HG02798 (cell line): Measurements from ENCODE around the gene DOK6.
A peak's percentile ranks its signal among the peaks of the same experiment; 100 is the strongest.
"Not testable (repeated sequence)": the region's sequence is repeated elsewhere in the genome, so short reads cannot be mapped to it uniquely, and the experiment has no call there.

Experiments
- ATAC-seq: cut with Tn5 transposase; IDR thresholded peaks from one replicate; pipeline ENCODE4 v1.9.1; 2021; ENCODE audit warnings: mild to moderate bottlenecking; ENCODE audit not compliant: unreplicated experiment, poor library complexity

DOK6 gene

DNA sequence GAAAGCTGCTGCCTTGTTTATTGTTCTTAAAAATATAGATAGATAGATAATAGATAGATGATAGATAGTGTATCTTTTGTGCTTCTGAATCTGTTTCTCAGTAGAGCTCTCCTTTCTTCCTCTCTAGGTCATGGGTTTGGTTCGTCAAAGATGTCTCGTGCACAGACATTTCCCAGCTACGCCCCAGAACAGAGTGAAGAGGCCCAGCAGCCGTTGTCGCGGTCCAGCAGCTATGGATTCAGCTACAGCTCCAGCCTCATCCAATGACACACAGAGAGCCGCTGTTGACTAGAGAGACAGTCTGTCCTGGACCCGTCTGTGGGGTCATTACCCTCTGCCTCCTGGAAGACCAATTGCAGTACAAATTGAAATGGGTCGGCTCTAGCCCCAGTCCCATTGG is 440.4 kb downstream of the DOK6 start:
- no peak for ATAC-seq

DNA sequence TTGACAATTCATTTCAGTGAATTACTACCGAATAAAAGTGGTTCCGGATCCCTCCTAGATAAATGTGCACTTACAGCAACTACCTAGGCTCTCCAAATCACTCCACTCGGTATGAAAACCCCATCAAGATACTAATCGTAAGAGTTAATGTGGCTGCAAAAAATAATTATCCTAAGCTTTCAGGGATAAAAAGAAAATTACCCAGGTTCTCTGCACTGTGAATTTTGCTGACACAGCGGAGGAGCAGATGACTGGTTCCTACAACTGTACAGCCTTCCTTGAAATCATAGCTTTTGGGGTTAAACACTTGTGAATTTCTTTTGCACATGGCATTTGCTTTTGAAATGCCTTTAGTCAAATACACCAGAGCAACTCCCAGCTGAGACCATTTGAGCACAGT is 442.3 kb downstream of the DOK6 start:
- no peak for ATAC-seq

DNA sequence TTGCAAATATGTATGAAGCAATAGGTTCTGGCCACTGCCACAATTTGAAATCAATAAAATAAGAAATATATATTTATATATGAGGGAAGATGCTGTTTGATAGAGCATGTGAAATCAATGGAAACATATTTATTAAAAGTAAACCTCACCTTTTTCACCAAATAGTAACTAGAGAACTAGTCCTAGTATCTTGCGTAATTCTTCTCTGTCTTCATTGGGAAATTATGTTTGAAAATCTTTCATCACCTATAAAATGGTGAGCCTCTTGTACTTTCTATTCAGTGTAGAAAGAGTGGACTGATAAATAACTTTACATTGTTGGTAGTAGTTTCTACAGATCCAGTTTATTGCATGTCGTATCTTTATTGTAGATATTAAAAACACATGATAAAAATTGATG is 444.0 kb downstream of the DOK6 start:
- ATAC-seq = no peak

DNA sequence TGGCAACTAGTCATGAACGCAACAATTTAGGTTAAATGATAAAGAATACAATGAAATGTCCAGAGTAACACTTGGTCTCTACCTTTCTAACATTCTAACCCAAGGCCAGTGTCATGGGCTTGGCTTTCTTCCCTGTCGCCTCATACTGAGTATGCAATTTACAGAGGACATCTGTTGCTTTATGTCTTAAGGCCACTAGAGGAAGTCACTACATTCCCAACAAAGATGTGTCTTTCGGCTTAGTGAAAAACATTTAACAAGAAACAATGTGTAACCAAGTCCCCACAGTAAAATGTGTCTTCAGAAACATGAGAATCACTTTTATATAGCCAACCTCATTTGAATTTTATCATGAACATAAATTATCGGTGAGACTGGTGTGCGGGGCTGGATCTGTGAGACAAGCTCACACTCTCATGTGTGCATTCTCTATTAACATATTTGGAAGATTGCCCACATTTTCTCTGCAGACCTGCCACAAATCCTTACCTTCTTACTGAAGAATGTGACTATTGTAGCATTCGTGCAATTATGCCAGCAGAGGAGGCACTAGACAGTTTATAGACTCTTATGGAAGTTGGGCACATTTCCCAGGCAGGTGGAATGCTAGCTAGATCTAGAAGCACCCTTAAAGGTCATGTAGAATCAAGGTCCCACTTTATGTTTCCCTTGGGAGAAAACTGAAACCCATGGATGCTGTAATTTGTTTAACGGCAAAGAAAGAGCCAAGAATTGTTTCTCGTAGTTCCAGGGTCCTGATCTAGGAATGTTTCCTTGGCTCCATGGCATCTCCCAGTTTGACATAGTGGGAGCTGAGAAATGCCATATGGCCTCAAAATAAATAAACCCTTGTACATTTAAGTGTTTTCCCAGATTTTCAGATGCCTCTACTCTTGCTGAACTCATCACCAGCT is 445.2 kb downstream of the DOK6 start:
- no peak for ATAC-seq

DNA sequence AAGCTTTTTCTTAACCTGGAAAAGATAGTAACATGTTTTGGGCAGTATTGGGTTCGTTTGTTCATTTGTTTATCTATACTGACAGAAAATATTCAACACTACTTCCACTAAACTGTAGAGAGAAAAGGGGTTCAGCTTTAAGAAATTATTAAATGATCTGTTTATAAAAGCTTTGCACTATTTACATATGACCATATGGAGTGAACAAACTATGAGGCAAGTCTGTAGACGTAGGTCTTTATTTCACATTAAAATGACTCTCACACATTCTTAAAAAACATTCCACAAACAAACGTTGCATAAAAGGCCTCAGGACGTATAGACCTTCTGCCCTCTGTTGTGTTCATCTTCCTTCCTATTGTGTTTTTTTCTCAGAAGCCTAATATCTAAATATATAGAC is 452.4 kb downstream of the DOK6 start:
- ATAC-seq = no peak

DNA sequence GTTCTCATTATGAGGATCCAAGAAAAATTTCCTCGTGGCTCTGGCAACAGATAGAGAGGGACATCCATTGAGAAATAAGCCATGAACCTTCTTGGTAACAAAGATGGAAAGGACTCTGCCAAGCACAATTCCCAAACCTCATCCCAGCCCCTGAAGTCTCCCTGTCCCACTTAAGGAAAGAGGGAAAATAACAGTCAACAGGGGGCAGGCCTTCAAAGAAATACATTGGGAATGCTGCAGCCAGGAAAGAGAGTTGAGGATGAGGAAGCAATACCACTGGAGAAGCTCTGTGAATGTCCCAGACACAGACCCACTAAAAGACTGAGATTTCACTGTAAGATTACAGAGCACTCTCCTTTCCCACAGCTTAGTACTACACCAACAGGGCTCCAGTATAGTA is 453.8 kb downstream of the DOK6 start:
- no peak for ATAC-seq

DNA sequence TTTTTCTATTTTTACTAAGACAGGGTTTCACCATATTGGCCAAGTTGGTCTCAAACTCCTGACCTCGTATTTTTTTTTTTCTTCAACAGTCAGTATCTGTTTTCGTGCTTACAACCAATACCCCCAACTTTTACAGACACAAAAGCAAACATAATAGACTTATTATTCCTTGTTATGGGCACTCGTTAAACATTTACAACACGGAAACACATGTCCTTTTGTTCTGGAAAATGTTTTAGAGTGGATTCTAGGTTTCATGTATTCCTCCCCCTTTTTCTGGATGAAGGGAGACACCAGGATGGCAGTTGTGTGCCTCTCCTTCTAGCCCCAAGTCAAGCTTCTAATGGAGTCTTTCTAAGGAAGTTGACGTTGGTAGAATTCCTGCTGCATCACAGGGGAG is 458.2 kb downstream of the DOK6 start:
- no peak for ATAC-seq

DNA sequence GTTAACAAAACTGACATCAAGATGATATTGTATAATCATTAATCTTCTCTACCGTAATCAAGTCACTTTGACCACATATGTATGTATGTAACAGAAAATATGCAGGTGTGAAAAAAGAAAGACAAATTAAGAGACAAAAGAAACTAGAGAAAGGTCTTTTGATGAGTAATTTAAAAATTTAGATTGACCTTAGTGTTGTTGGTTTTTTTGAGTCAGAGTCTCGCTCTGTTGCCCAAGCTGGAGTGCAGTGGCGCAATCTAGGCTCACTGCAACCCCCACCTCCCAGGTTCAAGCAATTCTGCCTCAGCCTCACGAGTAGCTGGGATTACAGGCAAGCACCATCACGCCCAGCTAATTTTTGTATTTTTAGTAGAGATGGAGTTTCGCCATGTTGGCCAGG is 464.1 kb downstream of the DOK6 start:
- ATAC-seq = peak; percentile 82

DNA sequence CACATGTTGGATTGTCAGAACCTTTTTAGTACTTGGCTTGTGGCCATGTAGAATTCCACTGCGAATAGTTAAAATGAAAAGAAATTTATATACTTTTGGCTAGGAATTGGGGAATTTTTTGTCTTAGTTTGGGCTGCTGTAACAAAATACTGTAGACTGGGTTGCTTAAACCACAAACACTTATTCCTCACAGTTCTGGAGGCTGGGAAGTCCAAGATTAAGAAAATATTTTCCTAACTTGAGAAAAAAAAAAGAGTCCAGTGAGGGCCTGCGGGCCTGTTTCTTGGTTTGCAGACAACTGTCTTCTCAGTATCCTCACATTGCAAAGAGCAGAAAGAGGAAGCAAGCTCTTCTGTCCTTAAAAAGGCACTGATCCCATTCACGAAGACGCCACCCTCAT is 465.1 kb downstream of the DOK6 start:
- no peak for ATAC-seq

DNA sequence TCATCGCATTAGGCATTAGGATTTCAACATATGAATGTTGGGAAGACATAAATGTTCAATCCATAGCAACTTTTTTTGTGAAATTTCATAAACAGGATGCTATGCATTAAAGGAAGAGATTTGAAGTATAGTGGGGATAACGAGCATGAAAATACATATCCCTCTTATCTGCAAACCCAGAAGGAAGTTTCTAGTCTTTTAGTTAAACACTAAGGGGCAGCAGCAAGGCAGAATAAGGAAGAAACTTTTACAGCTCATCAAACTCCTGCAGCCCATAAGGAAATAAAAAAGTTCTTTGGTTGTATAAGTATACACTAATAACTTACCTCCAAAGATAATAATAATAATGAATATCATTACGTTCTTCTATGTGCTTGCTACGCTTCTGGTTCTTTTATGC is 465.5 kb downstream of the DOK6 start:
- ATAC-seq = no peak

DNA sequence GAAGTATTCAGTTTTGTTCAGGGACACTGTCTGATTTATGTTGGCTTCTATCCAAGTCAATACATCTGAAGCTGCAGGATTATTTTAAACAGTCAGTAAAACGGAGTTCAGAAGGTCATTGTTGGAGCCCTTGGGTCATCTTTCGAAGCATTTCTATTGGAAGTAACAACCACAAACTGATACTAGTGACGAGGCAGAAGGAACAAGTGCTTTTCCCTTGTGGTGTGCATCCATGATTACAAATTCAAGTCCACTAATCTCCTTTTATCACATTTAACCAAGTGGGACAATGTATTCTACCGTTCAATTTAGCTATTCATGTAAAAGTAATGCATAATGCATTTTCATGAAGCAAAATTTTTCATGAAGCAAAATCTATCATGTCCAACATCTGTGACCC is 470.0 kb downstream of the DOK6 start:
- no peak for ATAC-seq

DNA sequence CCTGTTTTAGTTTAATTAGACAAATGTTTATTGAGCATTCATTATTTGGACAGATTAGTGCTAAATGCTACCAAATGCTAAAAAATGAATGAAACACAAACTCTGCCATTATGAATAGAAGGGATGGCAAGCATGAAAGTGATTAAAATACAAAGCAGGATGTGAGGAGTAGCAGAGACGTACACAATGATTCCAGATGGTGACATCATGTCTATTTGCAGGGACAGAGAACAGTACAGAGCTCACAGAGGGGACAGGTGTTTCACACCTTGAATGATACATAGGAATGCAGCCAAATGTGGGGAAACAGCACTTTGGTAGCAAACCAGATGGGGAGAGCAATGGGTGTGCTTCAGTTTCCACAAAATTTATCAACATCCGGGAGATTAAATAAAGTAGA is 470.7 kb downstream of the DOK6 start:
- no peak for ATAC-seq

DNA sequence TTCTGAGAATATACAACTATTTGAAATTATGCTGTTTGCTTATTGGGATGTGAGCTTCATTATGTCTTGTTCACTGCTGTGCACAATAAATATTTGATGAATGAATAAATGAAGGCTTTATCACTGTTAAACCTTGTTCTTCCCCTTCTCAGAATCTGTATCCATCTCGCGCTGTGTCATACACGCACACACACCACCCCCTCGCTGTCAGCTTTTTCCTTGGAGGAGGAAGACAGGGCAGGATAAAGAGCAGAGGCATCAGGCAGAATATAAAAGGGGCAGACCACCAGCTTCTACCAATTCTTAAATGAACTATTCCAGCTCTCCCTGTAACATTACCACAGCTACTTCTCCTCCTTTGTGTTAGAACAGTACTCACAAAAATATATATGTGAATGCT is 472.0 kb downstream of the DOK6 start:
- ATAC-seq = no peak

DNA sequence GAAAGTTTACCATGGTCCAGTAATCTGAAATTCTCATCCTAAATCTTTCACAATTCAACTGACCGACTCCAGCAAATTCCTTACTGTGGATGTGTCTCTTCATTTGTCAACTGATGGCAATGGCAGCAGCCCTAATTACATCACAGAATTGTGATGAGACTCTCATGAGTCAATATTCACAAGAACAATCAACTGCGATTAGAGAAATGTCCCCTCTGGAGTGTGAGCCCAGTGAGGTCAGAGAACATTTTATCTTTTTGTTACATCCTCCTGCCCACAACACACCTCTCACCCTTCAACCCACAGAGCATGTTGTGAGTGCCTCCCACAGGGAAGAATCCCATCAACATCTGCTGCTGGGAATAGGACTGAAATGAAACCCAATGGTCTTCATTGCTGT is 473.4 kb downstream of the DOK6 start:
- ATAC-seq = no peak

DNA sequence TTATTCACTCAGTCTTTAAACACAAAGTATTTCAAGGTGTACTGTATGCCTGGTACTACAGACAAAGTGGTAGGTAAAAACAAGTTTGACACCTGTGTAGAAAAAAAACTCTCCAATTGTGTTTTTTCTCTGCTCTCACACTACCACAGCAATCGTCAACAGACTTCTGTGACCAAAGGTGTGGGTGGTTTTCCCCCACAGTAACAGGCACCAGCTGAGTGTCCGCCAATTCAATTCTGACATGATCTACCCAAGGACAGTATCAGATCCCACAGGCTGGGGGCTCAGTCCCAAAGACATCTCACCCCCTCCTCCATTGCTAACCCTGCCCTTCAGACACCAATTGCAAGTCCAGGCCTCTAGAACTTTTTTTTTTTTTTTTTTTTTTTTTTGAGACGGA is 475.8 kb downstream of the DOK6 start:
- no peak for ATAC-seq

DNA sequence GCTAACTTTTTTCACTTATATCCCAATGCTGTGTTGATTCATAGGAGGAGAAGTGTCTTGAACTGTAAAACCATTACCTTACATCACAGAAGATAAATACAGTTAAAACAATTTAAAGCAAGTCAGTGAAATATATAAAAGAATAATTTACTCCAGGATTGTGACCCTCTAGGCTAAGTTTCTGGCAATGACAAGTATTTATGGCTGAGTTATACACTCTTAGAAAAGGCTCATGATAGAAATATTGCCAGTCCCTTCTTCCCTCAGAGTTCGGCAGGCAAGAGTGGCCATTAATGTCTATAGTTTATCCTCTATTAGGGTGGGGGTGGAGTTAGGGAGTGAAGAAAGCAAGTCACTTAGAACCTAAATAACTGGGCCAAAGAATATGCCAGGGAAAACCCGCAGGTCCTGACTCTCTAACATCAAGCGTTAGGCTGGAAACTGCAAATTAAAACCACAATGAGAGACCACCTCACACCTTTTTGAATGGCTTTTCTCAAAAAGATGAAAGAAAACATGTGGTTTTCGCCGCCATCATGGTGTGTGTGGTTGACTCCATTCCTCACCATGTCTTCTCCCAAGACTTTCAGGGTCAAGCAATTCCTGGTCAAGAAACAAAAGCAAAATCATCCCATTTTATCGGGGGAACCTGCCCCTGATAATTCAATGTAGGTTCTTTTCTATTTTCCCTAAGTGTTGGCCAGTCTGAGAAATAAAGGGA is 477.7 kb downstream of the DOK6 start:
- no peak for ATAC-seq

DNA sequence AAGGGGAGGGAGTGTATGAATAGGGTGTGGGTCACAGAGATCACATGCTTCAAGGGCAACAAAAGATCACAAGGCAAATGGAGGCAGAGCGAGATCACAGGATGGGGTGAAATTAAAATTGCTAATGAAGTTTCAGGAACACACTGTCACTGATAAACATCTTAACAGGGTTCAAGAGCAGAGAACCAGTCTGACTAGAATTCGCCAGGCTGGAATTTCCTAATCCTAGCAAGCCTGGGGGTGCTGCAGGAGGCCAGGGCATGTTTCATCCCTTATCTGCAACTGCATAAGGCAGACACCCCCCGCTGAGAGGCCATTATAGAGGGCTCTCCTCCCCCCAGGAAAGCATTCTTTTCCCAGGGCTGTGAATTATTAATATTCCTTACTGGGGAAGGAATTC is 478.4 kb downstream of the DOK6 start:
- not testable (repeated sequence) for ATAC-seq

DNA sequence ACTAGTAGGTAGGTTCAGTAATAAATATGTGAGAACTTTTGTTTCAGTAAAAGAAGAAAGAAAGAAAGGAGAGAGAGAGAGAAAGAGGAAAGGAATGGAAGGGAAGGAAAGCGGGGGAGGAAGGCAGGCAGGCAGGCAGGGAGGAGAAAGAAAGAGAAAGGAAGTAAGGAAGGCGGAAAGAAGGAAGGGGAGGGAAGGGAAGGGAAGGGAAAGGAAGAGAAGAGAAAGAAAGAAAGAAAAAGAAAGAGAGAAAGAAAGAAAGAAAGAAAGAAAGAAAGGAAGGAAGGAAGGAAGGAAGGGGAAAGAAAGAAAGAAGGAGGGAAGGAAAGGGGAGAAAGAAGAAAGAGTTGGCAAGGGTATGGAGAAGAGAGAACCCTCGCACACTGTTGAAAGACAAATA is 479.4 kb downstream of the DOK6 start:
- ATAC-seq = no peak

DNA sequence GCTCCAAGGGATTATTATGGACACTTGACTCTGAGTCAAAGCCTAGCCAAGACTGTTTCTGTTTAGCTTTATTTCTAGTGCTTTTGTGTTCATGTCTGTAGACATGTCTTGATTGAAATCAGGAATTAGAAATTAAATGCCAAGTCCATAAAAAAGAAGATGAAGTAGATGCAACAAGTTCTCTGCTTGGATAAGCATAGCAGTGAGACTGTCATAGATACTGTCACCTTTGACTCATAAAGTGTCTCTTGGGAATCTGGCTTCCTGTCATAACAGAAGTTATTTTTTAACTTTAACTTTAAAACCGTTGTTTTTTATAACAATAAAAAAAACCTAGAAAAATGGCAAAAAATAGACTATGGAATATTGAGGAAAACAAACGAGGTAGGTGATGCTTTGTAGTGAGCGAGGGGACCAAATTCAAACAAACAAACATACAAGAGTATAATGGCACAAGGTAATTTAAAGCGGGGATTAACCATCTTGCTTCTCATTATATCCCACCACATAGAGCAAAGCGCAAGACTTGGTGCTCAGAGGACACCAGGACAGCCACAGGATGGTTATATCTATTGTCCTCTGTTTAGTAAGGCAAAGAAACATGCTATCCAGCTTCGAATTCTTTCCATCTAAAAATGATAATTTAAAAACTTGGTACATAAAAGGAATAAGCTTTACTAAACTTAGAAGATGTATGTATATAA is 482.4 kb downstream of the DOK6 start:
- peak; percentile 36 for ATAC-seq

DNA sequence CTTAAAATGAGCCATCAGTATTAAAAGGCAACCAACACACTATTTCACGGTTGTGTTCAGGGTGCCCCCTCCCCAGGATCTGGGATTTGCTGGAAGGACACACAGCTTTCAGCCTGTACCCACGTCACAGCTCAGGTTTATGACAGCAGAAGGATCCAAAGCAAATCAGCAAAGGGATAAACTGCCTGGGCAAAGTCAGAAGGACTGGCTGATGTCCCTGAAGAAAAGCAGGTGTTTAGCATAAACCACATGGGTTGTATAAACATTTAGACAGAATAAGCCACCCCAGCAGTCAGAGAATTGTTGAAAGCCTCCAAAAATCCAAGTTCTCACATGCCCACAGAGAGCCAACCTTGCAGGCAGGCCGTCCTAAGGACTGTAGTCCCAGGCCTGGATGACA is 483.1 kb downstream of the DOK6 start:
- no peak for ATAC-seq

DNA sequence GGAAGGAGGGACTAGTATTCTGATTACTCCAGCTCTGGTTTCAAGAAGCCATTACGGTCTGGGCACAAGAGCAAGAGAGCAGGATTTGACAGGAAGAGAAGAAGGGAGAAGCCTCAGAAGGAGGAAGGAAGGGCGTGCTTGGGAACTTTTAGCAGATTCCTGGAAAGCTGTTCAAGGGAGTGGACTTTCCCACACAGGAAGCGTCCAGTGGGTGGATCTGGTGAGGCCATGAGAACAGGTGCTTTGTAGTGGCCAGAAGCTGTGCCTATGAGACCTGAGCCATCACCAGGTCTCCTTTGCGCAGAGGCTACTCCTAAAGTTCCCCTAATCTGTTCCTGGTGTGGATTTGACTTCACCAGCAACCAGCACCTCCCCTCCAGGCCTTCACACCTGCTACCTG is 484.7 kb downstream of the DOK6 start:
- no peak for ATAC-seq
